ENCODE results near the gene LZTR1.

DNA sequence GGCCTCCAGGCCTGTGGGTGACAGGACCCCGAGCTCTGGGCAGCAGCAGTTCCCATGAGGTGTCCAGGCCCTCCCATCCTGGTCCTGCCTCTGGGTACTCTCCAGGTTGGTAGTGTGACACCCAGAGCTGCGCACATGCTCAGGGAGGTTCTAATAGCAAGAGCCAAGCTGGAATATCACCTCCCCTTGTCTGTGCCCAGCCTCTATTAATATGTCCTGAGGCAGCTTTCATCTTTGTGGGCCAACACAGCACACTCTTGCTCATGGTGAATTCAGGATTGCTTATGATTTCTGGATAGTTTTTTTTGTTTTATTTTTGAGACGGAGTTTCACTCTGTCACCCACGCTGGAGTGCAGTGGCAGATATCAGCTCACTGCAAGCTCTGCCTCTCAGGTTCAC is 36.2 kb downstream of the LZTR1 start:
- TF ChIP-seq, protein P1, sequence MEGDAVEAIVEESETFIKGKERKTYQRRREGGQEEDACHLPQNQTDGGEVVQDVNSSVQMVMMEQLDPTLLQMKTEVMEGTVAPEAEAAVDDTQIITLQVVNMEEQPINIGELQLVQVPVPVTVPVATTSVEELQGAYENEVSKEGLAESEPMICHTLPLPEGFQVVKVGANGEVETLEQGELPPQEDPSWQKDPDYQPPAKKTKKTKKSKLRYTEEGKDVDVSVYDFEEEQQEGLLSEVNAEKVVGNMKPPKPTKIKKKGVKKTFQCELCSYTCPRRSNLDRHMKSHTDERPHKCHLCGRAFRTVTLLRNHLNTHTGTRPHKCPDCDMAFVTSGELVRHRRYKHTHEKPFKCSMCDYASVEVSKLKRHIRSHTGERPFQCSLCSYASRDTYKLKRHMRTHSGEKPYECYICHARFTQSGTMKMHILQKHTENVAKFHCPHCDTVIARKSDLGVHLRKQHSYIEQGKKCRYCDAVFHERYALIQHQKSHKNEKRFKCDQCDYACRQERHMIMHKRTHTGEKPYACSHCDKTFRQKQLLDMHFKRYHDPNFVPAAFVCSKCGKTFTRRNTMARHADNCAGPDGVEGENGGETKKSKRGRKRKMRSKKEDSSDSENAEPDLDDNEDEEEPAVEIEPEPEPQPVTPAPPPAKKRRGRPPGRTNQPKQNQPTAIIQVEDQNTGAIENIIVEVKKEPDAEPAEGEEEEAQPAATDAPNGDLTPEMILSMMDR (conservative IDR thresholded peaks at IDR 0.05; ENCODE audit: low read depth, low read length): no peak
- TF ChIP-seq EZH2 (IDR thresholded peaks at IDR 0.05; ENCODE audit: borderline replicate concordance, low read depth, low read length, poor library complexity, severe bottlenecking): no peak

Measured in A673 (cell line).